Fibroblast of lung (primary cell): Measurements from ENCODE around the gene RSPH1. TPM values are rescaled to one million over a fixed set of nuclear protein-coding genes. Genes with fewer than 3 reads are reported as not detected.
A peak's percentile ranks its signal among the peaks of the same experiment; 100 is the strongest.

ENCODE experiments used
- DNase-seq, 2 donors: peaks; one replicate each; pipeline versions ENCODE4 v3.0.0 to v3.0.0-alpha.2; 2010; ENCODE audit warnings: low read depth in 2 of 2
- H2AFZ ChIP-seq: 2 replicates; pipeline ENCODE4 v1.5.1; 2012; ENCODE audit warnings: low read length, control low read depth, inconsistent platforms
- H3K27ac ChIP-seq: 2 replicates; pipeline ENCODE4 v1.5.1; 2011; ENCODE audit warnings: low read length, control low read depth; ENCODE audit not compliant: insufficient read depth
- H3K27me3 ChIP-seq: 2 replicates; pipeline ENCODE4 v1.5.1; 2011; ENCODE audit warnings: mild to moderate bottlenecking, low read length; ENCODE audit not compliant: control insufficient read depth, insufficient read depth
- H3K36me3 ChIP-seq: 2 replicates; pipeline ENCODE4 v1.5.1; 2011; ENCODE audit warnings: low read length; ENCODE audit not compliant: control insufficient read depth, insufficient read depth
- H3K4me1 ChIP-seq: 2 replicates; pipeline ENCODE4 v1.5.1; 2011; ENCODE audit warnings: low read length; ENCODE audit not compliant: control insufficient read depth, insufficient read depth; ENCODE audit errors: extremely low read depth
- H3K4me2 ChIP-seq: 2 replicates; pipeline ENCODE4 v1.5.1; 2011; ENCODE audit warnings: low read length, control low read depth; ENCODE audit not compliant: insufficient read depth; ENCODE audit errors: extremely low read depth
- H3K4me3 ChIP-seq, 4 experiments: fragments of 200-600 bp in 1 of 4; sonication (generic) in 1 of 4; replicated peaks in 1 of 4; 2 replicates each; pipeline ENCODE4 v1.5.1; 2011 to 2016; ENCODE audit warnings: low read length in 4 of 4, low read depth in 3 of 4, mild to moderate bottlenecking in 3 of 4, control low read depth in 2 of 4, inconsistent platforms in 1 of 4, mixed read lengths in 1 of 4; ENCODE audit not compliant: insufficient read depth in 1 of 4; ENCODE audit errors: control extremely low read depth in 1 of 4
- H3K79me2 ChIP-seq: 2 replicates; pipeline ENCODE4 v1.5.1; 2012; ENCODE audit warnings: mild to moderate bottlenecking, low read length, inconsistent platforms; ENCODE audit not compliant: control insufficient read depth, insufficient read depth
- H3K9ac ChIP-seq: 2 replicates; pipeline ENCODE4 v1.5.1; 2011; ENCODE audit warnings: mild to moderate bottlenecking, low read length, control low read depth; ENCODE audit not compliant: insufficient read depth
- H3K9me3 ChIP-seq: 2 replicates; pipeline ENCODE4 v1.5.1; 2012; ENCODE audit warnings: low read depth, low read length; ENCODE audit not compliant: control insufficient read depth, insufficient read depth
- H4K20me1 ChIP-seq: 2 replicates; pipeline ENCODE4 v1.5.1; 2011; ENCODE audit warnings: low read length; ENCODE audit not compliant: control insufficient read depth, insufficient read depth; ENCODE audit errors: extremely low read depth
- CTCF ChIP-seq, 2 donors: IDR thresholded peaks in 1 of 2; conservative IDR thresholded peaks in 1 of 2; 1 replicate in 1 of 2; 2 replicates in 1 of 2; pipeline ENCODE4 v1.5.1; 2011 to 2012; ENCODE audit warnings: low read length in 2 of 2, control low read depth in 1 of 2, inconsistent platforms in 1 of 2, low read depth in 1 of 2, mild to moderate bottlenecking in 1 of 2
- EZH2 ChIP-seq: IDR thresholded peaks from 2 replicates; pipeline ENCODE4 v1.5.1; 2012; ENCODE audit warnings: low read length, control low read depth, mild to moderate bottlenecking; ENCODE audit errors: missing control alignments
- polyA plus RNA-seq, 2 donors: library from polyadenylated mRNA; depleted of rRNA in 1 of 2; stranded (reverse) in 1 of 2; unstranded in 1 of 2; fragments of >200 nt; gene quantifications; 2 replicates each; pipeline ENCODE4 v1.2.1, GENCODE V29; 2011 to 2012; ENCODE audit warnings: missing spikeins in 1 of 2
- total RNA-seq: library from RNA; depleted of rRNA; stranded (reverse); fragments of >200 nt; gene quantifications from 2 replicates; pipeline ENCODE4 v1.2.1, GENCODE V29; 2014

Gene RSPH1
- total and polyA plus RNA-seq, 2 donors (not counting 1 experiment from before 2014, with no cell fraction given) = not detected

GRCh38 chr21:42512346-42513034, 16.5 kb upstream of the RSPH1 start:
- Histone ChIP-seq H2AFZ (no peak overlapping the region), H3K9me3 (no peaks in the 10 kb centered on the region), H3K4me2 (no peak overlapping the region), H3K4me3 (no peak overlapping the region), H3K36me3 (no peaks in the 10 kb centered on the region), H3K9ac (no peak overlapping the region), H4K20me1 (no peaks in the 10 kb centered on the region), H3K4me1 (no peaks in the 10 kb centered on the region), H3K27me3 (no peaks in the 10 kb centered on the region), H3K27ac (no peak overlapping the region), H3K79me2 (no peaks in the 10 kb centered on the region)
- TF ChIP-seq CTCF (conservative IDR thresholded peaks at IDR 0.05 in 1 of 2, IDR thresholded peaks at IDR 0.05 in 1 of 2; ENCODE audit: low read depth in 1 of 2, low read length in 2 of 2) (no peak), EZH2 (no peak)
- no peak for DNase-seq

GRCh38 chr21:42509244-42509643, 13.2 kb upstream of the RSPH1 start:
- no peaks in the 10 kb centered on the region for H3K4me1 ChIP-seq
- no peak overlapping the region for H3K4me2 ChIP-seq
- H3K4me3 ChIP-seq = no peak overlapping the region
- H3K9me3 ChIP-seq = no peaks in the 10 kb centered on the region
- no peak overlapping the region for H3K27ac ChIP-seq
- TF ChIP-seq EZH2 = no peak
- no peak for TF ChIP-seq CTCF (conservative IDR thresholded peaks at IDR 0.05 in 1 of 2, IDR thresholded peaks at IDR 0.05 in 1 of 2; ENCODE audit: low read depth in 1 of 2, low read length in 2 of 2)
- H4K20me1 ChIP-seq = no peaks in the 10 kb centered on the region
- DNase-seq = peak in 1 of 2 donors; percentile 20
- H3K79me2 ChIP-seq = no peaks in the 10 kb centered on the region
- no peaks in the 10 kb centered on the region for H3K36me3 ChIP-seq
- no peak overlapping the region for H3K9ac ChIP-seq
- peaks cover 2% of the 10 kb centered on the region for H3K27me3 ChIP-seq
- H2AFZ ChIP-seq = no peak overlapping the region

- TF ChIP-seq EZH2 (no peak), CTCF (conservative IDR thresholded peaks at IDR 0.05 in 1 of 2, IDR thresholded peaks at IDR 0.05 in 1 of 2; ENCODE audit: low read depth in 1 of 2, low read length in 2 of 2) (no peak)
- H3K27me3 ChIP-seq = peaks cover 2% of the 10 kb centered on the region
- no peak for DNase-seq
- no peak overlapping the region for H3K4me2 ChIP-seq
- H3K36me3 ChIP-seq = no peaks in the 10 kb centered on the region
- H3K27ac ChIP-seq = no peak overlapping the region
- H3K9ac ChIP-seq = no peak overlapping the region
- H3K9me3 ChIP-seq = no peaks in the 10 kb centered on the region
- no peaks in the 10 kb centered on the region for H4K20me1 ChIP-seq
- no peaks in the 10 kb centered on the region for H3K79me2 ChIP-seq
- H3K4me3 ChIP-seq = no peak overlapping the region
- H3K4me1 ChIP-seq = no peaks in the 10 kb centered on the region
- H2AFZ ChIP-seq = no peak overlapping the region
Observed at GRCh38 chr21:42508371-42508770, 12.3 kb upstream of the RSPH1 start.
